Sigmoid colon (tissue), 4 donors: Measurements from ENCODE around the gene KRT73.

Source experiments
- EP300 ChIP-seq, 4 donors: sonication (generic); formaldehyde crosslinking; IDR thresholded peaks; one replicate each; pipeline ENCODE4 v1.6.1; 2017; ENCODE audit warnings: antibody characterized with exemption in 4 of 4
- POLR2AphosphoS5 ChIP-seq, 4 donors: sonication (generic); formaldehyde crosslinking; IDR thresholded peaks; one replicate each; pipeline ENCODE4 v1.6.1; 2017; ENCODE audit warnings: antibody characterized with exemption in 4 of 4
- TF ChIP-seq, protein P1 (sequence below), 4 experiments: fragments of 450-650 bp in 3 of 4; fragments of 200-600 bp in 1 of 4; IDR thresholded peaks; one replicate each; pipeline ENCODE4 v1.5.1; 2016 to 2019; ENCODE audit warnings: antibody characterized with exemption in 4 of 4, mild to moderate bottlenecking in 3 of 4, moderate library complexity in 2 of 4

DNA sequence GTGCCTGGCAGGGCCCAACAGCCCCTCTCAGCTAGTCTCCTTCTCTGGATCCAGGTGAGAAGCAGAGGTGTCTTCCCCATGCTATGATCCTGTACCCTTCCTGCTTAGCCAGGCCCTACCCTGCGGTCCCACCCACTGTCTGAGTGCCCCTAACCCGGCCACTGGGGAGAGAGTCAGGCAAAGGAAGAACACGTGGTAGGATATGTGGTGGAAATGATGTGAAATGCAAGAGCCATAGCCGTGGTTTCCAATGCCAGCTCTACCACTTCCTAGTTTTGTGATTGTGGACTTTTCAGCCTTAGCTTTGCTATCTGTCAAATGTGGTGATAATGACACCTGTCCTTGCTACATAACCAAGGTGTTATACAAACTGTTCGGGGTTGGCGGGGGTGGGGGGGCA, 17.8 kb upstream of the KRT73 start:
- TF ChIP-seq POLR2AphosphoS5 (IDR thresholded peaks at IDR 0.05) (no peak), EP300 (IDR thresholded peaks at IDR 0.05) (no peak)
- TF ChIP-seq, protein P1, sequence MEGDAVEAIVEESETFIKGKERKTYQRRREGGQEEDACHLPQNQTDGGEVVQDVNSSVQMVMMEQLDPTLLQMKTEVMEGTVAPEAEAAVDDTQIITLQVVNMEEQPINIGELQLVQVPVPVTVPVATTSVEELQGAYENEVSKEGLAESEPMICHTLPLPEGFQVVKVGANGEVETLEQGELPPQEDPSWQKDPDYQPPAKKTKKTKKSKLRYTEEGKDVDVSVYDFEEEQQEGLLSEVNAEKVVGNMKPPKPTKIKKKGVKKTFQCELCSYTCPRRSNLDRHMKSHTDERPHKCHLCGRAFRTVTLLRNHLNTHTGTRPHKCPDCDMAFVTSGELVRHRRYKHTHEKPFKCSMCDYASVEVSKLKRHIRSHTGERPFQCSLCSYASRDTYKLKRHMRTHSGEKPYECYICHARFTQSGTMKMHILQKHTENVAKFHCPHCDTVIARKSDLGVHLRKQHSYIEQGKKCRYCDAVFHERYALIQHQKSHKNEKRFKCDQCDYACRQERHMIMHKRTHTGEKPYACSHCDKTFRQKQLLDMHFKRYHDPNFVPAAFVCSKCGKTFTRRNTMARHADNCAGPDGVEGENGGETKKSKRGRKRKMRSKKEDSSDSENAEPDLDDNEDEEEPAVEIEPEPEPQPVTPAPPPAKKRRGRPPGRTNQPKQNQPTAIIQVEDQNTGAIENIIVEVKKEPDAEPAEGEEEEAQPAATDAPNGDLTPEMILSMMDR (IDR thresholded peaks at IDR 0.05), result no peak
